HepG2 (cell line): ENCODE data around the gene SIT1. TPM values are rescaled to one million over a fixed set of nuclear protein-coding genes. Genes with fewer than 3 reads are reported as not detected.

Experiments used
- CEBPZ ChIP-seq: IDR thresholded peaks from 2 replicates; pipeline ENCODE4 v1.6.1; 2012; ENCODE audit warnings: low read length, improper control_type of control experiment
- ETV6 ChIP-seq: sonication (generic); formaldehyde crosslinking; conservative IDR thresholded peaks from 2 replicates; pipeline ENCODE4 v1.4.0; 2020; ENCODE audit warnings: missing genetic modification reagents
- FOXP1 ChIP-seq, 2 experiments: fragments of 450-650 bp in 1 of 2; IDR thresholded peaks; 2 replicates each; pipeline ENCODE4 v1.6.1; 2017 to 2018; ENCODE audit warnings: antibody characterized with exemption in 1 of 2
- HIC2 ChIP-seq: sonication (generic); formaldehyde crosslinking; IDR thresholded peaks from 2 replicates; pipeline ENCODE4 v1.9.0; 2022; ENCODE audit warnings: low read depth, missing genetic modification reagents
- HOXA9 ChIP-seq: sonication (generic); formaldehyde crosslinking; IDR thresholded peaks from 2 replicates; pipeline ENCODE4 v1.8.1; 2022; ENCODE audit warnings: missing genetic modification reagents, mild to moderate bottlenecking, moderate library complexity, borderline replicate concordance
- KDM3A ChIP-seq: IDR thresholded peaks from 2 replicates; pipeline ENCODE4 v1.6.1; 2018; ENCODE audit warnings: low read depth, missing compliant biosample characterization
- MAZ ChIP-seq, 2 experiments: sonication (generic) in 1 of 2; formaldehyde crosslinking in 1 of 2; IDR thresholded peaks; 2 replicates each; pipeline versions ENCODE4 v1.5.0 to v1.6.1; 2012 to 2020; ENCODE audit warnings: low read depth in 2 of 2, mild to moderate bottlenecking in 2 of 2, borderline replicate concordance in 1 of 2, improper control_type of control experiment in 1 of 2, low read length in 1 of 2, missing genetic modification reagents in 1 of 2, moderate library complexity in 1 of 2
- MEF2D ChIP-seq: sonication (generic); formaldehyde crosslinking; IDR thresholded peaks from 2 replicates; pipeline ENCODE4 v1.5.1; 2020; ENCODE audit warnings: mild to moderate bottlenecking, missing genetic modification reagents
- PAF1 ChIP-seq: IDR thresholded peaks from 2 replicates; pipeline ENCODE4 v1.6.1; 2016; ENCODE audit warnings: missing genetic modification reagents, missing compliant biosample characterization
- POLR2AphosphoS5 ChIP-seq: IDR thresholded peaks from 2 replicates; pipeline ENCODE4 v1.6.1; 2012; ENCODE audit warnings: low read depth, low read length
- TAF1 ChIP-seq: sonication (generic); formaldehyde crosslinking; IDR thresholded peaks from 2 replicates; pipeline ENCODE4 v1.4.0; 2020; ENCODE audit warnings: missing genetic modification reagents
- UBTF ChIP-seq: sonication (generic); formaldehyde crosslinking; IDR thresholded peaks from 2 replicates; pipeline ENCODE4 v1.4.0; 2020; ENCODE audit warnings: mild to moderate bottlenecking, missing genetic modification reagents
- YY1 ChIP-seq: IDR thresholded peaks from 2 replicates; pipeline ENCODE4 v1.6.1; 2011; ENCODE audit warnings: low read length, low read depth, moderate library complexity, mild to moderate bottlenecking; ENCODE audit not compliant: insufficient read depth, insufficient replicate concordance
- ZBTB42 ChIP-seq: sonication (generic); formaldehyde crosslinking; IDR thresholded peaks from 2 replicates; pipeline ENCODE4 v1.5.0; 2020; ENCODE audit warnings: mild to moderate bottlenecking, missing genetic modification reagents
- ZNF18 ChIP-seq: sonication (generic); formaldehyde crosslinking; IDR thresholded peaks from 2 replicates; pipeline ENCODE4 v1.8.0; 2022; ENCODE audit warnings: mild to moderate bottlenecking, missing genetic modification reagents; ENCODE audit not compliant: insufficient replicate concordance
- ZNF225 ChIP-seq: sonication (generic); formaldehyde crosslinking; IDR thresholded peaks from 2 replicates; pipeline ENCODE4 v1.4.0; 2020; ENCODE audit warnings: mild to moderate bottlenecking, missing genetic modification reagents
- ZNF749 ChIP-seq: sonication (generic); formaldehyde crosslinking; IDR thresholded peaks from 2 replicates; pipeline ENCODE4 v1.8.0; 2022; ENCODE audit warnings: mild to moderate bottlenecking, missing genetic modification reagents, moderate library complexity, borderline replicate concordance
- ZNF773 ChIP-seq: sonication (generic); formaldehyde crosslinking; IDR thresholded peaks from 2 replicates; pipeline ENCODE4 v1.4.0; 2020; ENCODE audit warnings: missing genetic modification reagents, borderline replicate concordance
- ZNF777 ChIP-seq: sonication (generic); formaldehyde crosslinking; IDR thresholded peaks from 2 replicates; pipeline ENCODE4 v1.4.0; 2020; ENCODE audit warnings: missing genetic modification reagents
- polyA plus RNA-seq, 8 experiments: library from polyadenylated mRNA; depleted of rRNA in 3 of 8; stranded (reverse) in 7 of 8; unstranded in 1 of 8; fragments of >200 nt; fragmentation: Illumina TruSeq in 4 of 8; extraction: Trizol in 4 of 8; gene quantifications; 2 replicates each; pipeline versions ENCODE4 v1.2.1 to v1.2.3, GENCODE V29; 2011 to 2016; ENCODE audit warnings: low read depth in 4 of 8, missing spikeins in 1 of 8, mixed read lengths in 1 of 8; ENCODE audit not compliant: insufficient read depth in 1 of 8
- total RNA-seq, 5 experiments: library from RNA; depleted of rRNA; stranded (reverse); fragments of >200 nt; fragmentation: Illumina TruSeq; extraction: Trizol; gene quantifications; 2 replicates each; pipeline ENCODE4 v1.2.3, GENCODE V29; 2016; ENCODE audit warnings: low read depth in 1 of 5

SIT1 gene
- total and polyA plus RNA-seq, 2 of the 13 experiments (the other 11 are each of a cell fraction or from before 2014, with no cell fraction given) = 0.09 to 6.7 TPM

GRCh38 chr9:35658137-35658967 is 7.6 kb upstream of the SIT1 start, which contains the start of gene CCDC107 (continued):
- TF ChIP-seq ZNF18 (CRISPR knock-in tag) (no peak), TAF1 (CRISPR knock-in tag) (peak; percentile 88), UBTF (CRISPR knock-in tag) (peak; percentile 88), KDM3A (0 out of 2 replicates have a peak, but pooled peaks have one; percentile 31), HOXA9 (CRISPR knock-in tag) (no peak; the same call in 1 of the 2 replicates), PAF1 (CRISPR knock-in tag) (no peak), ZBTB42 (CRISPR knock-in tag) (no peak; the same call in none of the 2 replicates), MAZ (IDR thresholded peaks at IDR 0.05; ENCODE audit: borderline replicate concordance, low read depth, low read length) (no peak; the same call in 1 of the 2 replicates), MAZ (CRISPR knock-in tag; IDR thresholded peaks at IDR 0.05; ENCODE audit: low read depth) (no peak), ZNF777 (CRISPR knock-in tag) (peak; percentile 52), YY1 (peak; percentile 92), CEBPZ (no peak), POLR2AphosphoS5 (peak; percentile 73), HIC2 (0 out of 2 replicates have a peak, but pooled peaks have one; percentile 51), MEF2D (CRISPR knock-in tag) (peak; percentile 17; the same call in 1 of the 2 replicates), ZNF773 (peak; percentile 42; the same call in 1 of the 2 replicates), ZNF749 (peak; percentile 42; the same call in 1 of the 2 replicates), FOXP1 (IDR thresholded peaks at IDR 0.05) (no peak), FOXP1 (CRISPR knock-in tag; IDR thresholded peaks at IDR 0.05) (no peak), ETV6 (CRISPR knock-in tag) (no peak), ZNF225 (0 out of 2 replicates have a peak, but pooled peaks have one; percentile 65)
